Measurements from ENCODE around the gene FTO. TPM values are rescaled to one million over a fixed set of nuclear protein-coding genes. Genes with fewer than 3 reads are reported as not detected.
A peak's percentile ranks its signal among the peaks of the same experiment; 100 is the strongest.

Gene FTO
- total and polyA plus RNA-seq, 2 of the 13 experiments (the other 11 are each of a cell fraction or from before 2014, with no cell fraction given), result 41.6 to 55.8 TPM

DNA sequence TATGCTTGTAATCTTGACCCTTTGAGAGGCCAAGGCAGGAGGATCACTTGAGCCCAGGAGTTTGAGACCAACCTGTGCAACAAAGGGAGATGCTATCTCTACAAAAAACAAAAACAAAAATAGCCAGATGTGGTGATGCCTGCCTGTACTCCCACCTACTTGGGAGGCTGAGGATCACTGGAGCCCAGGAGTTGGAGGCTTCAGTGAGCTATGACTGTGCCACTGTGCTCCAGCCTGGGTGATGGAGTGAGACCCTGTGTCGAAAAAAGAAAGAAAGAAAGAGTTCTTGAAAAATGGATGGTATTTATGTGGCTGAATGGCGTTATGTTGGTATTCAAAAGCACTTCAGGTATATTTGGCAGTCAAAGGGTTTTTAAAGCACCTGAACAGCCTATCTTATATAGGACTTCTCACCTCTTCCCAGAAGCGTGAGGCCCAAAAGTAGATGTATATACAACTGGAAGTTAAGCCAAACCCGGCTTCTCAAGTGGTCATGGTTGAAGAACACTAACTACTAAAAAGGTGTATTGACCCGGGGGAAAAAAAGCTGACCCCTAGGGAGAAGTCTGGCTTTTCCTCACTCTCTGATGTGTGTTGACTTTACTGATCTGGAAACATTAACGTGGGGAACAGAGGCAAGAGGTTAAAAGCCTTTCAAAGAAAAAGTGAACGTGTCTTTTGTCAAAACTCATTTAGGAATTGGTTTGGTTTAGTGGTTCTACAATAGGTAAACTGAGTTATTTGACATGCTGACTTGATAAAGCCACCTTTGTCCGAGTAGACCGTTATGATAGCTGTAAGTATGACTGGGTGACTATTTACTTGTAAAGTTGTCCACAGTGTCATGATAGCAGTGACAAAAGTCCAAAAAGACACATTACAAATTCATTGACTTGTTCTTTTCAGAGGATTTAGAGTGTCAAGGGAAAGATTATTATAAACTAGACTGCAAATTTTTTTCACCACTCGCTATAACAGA, 399.2 kb downstream of the FTO start (continued):
- TF ChIP-seq, protein P1, sequence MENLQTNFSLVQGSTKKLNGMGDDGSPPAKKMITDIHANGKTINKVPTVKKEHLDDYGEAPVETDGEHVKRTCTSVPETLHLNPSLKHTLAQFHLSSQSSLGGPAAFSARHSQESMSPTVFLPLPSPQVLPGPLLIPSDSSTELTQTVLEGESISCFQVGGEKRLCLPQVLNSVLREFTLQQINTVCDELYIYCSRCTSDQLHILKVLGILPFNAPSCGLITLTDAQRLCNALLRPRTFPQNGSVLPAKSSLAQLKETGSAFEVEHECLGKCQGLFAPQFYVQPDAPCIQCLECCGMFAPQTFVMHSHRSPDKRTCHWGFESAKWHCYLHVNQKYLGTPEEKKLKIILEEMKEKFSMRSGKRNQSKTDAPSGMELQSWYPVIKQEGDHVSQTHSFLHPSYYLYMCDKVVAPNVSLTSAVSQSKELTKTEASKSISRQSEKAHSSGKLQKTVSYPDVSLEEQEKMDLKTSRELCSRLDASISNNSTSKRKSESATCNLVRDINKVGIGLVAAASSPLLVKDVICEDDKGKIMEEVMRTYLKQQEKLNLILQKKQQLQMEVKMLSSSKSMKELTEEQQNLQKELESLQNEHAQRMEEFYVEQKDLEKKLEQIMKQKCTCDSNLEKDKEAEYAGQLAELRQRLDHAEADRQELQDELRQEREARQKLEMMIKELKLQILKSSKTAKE (CRISPR knock-in tag; IDR thresholded peaks at IDR 0.05; ENCODE audit: borderline replicate concordance), result peak; percentile 64; the same call in 1 of the 2 replicates
- TF ChIP-seq TAF1 (CRISPR knock-in tag; IDR thresholded peaks at IDR 0.05) (no peak), GLI4 (CRISPR knock-in tag; IDR thresholded peaks at IDR 0.05; ENCODE audit: borderline replicate concordance) (no peak; the same call in 1 of the 2 replicates), KAT7 (CRISPR knock-in tag; IDR thresholded peaks at IDR 0.05; ENCODE audit: borderline replicate concordance) (peak; percentile 76; the same call in 1 of the 2 replicates), MEIS2 (CRISPR knock-in tag; IDR thresholded peaks at IDR 0.05) (peak; percentile 93), THYN1 (CRISPR knock-in tag; IDR thresholded peaks at IDR 0.05; ENCODE audit: borderline replicate concordance, low read depth) (no peak), SRY (CRISPR knock-in tag; IDR thresholded peaks at IDR 0.05) (no peak), CREB1 (IDR thresholded peaks at IDR 0.05) (no peak), CREB1 (CRISPR knock-in tag; IDR thresholded peaks at IDR 0.05) (peak; percentile 70), SRSF4 (IDR thresholded peaks at IDR 0.05; ENCODE audit: low read depth, low read length, poor library complexity, severe bottlenecking) (no peak), POGZ (CRISPR knock-in tag; IDR thresholded peaks at IDR 0.05) (peak; percentile 84), TCF12 (IDR thresholded peaks at IDR 0.05) (no peak), TCF12 (CRISPR knock-in tag; IDR thresholded peaks at IDR 0.05) (0 out of 2 replicates have a peak, but pooled peaks have one; percentile 73), ZNF598 (CRISPR knock-in tag; IDR thresholded peaks at IDR 0.05; ENCODE audit: borderline replicate concordance) (no peak), MAFK (conservative IDR thresholded peaks at IDR 0.05 in 1 of 2, IDR thresholded peaks at IDR 0.05 in 1 of 2; ENCODE audit: low read length in 2 of 2) (no peak), NFE2L1 (CRISPR knock-in tag; IDR thresholded peaks at IDR 0.05; ENCODE audit: borderline replicate concordance) (no peak)
- TF ChIP-seq, protein P2, sequence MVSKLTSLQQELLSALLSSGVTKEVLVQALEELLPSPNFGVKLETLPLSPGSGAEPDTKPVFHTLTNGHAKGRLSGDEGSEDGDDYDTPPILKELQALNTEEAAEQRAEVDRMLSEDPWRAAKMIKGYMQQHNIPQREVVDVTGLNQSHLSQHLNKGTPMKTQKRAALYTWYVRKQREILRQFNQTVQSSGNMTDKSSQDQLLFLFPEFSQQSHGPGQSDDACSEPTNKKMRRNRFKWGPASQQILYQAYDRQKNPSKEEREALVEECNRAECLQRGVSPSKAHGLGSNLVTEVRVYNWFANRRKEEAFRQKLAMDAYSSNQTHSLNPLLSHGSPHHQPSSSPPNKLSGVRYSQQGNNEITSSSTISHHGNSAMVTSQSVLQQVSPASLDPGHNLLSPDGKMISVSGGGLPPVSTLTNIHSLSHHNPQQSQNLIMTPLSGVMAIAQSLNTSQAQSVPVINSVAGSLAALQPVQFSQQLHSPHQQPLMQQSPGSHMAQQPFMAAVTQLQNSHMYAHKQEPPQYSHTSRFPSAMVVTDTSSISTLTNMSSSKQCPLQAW (CRISPR knock-in tag; IDR thresholded peaks at IDR 0.05), result peak; percentile 83
- TF ChIP-seq, protein P3, sequence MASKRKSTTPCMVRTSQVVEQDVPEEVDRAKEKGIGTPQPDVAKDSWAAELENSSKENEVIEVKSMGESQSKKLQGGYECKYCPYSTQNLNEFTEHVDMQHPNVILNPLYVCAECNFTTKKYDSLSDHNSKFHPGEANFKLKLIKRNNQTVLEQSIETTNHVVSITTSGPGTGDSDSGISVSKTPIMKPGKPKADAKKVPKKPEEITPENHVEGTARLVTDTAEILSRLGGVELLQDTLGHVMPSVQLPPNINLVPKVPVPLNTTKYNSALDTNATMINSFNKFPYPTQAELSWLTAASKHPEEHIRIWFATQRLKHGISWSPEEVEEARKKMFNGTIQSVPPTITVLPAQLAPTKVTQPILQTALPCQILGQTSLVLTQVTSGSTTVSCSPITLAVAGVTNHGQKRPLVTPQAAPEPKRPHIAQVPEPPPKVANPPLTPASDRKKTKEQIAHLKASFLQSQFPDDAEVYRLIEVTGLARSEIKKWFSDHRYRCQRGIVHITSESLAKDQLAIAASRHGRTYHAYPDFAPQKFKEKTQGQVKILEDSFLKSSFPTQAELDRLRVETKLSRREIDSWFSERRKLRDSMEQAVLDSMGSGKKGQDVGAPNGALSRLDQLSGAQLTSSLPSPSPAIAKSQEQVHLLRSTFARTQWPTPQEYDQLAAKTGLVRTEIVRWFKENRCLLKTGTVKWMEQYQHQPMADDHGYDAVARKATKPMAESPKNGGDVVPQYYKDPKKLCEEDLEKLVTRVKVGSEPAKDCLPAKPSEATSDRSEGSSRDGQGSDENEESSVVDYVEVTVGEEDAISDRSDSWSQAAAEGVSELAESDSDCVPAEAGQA (IDR thresholded peaks at IDR 0.05; ENCODE audit: low read depth), result no peak
- TF ChIP-seq, protein P3 (CRISPR knock-in tag; IDR thresholded peaks at IDR 0.05; ENCODE audit: borderline replicate concordance), result peak; percentile 21; the same call in 1 of the 2 replicates
